Thoracic aorta (tissue), 2 donors: ENCODE results near the gene NT5C1A. TPM values are rescaled to one million over a fixed set of nuclear protein-coding genes. Genes with fewer than 3 reads are reported as not detected.
A peak's percentile ranks its signal among the peaks of the same experiment; 100 is the strongest.

Experiments
- ATAC-seq: fragments of 150-250 bp; one replicate; pipeline ENCODE4 v1.8.0; 2017; ENCODE audit warnings: low read depth; ENCODE audit not compliant: insufficient number of reproducible peaks, low FRiP score
- DNase-seq: peaks from one replicate; pipeline ENCODE4 v3.0.0-alpha.2; 2020; ENCODE audit warnings: low spot score
- H3K27ac ChIP-seq, 2 donors: fragments of 200-600 bp; sonication (generic); 1 replicate in 1 of 2; 2 replicates in 1 of 2; pipeline ENCODE4 v1.5.1; 2016; ENCODE audit warnings: mild to moderate bottlenecking in 2 of 2, moderate library complexity in 2 of 2
- H3K27me3 ChIP-seq: fragments of 200-600 bp; sonication (generic); replicated peaks from 2 replicates; pipeline ENCODE4 v1.6.0; 2016; ENCODE audit warnings: mild to moderate bottlenecking; ENCODE audit not compliant: insufficient read depth
- H3K36me3 ChIP-seq: fragments of 200-600 bp; sonication (generic); one replicate; pipeline ENCODE4 v1.5.1; 2016
- H3K4me1 ChIP-seq, 2 donors: fragments of 200-600 bp; sonication (generic); 1 replicate in 1 of 2; 2 replicates in 1 of 2; pipeline versions ENCODE4 v1.5.1 to v1.6.0; 2016; ENCODE audit warnings: low read depth in 2 of 2, mild to moderate bottlenecking in 1 of 2; ENCODE audit not compliant: control insufficient read depth in 1 of 2
- H3K4me3 ChIP-seq: fragments of 200-600 bp; sonication (generic); 2 replicates; pipeline ENCODE4 v1.5.1; 2016; ENCODE audit warnings: mild to moderate bottlenecking
- H3K9me3 ChIP-seq: fragments of 200-600 bp; sonication (generic); 2 replicates; pipeline ENCODE4 v1.5.1; 2016
- CTCF ChIP-seq: fragments of 200-600 bp; sonication (generic); IDR thresholded peaks from one replicate; pipeline ENCODE4 v1.5.1; 2019; ENCODE audit warnings: antibody characterized with exemption
- total RNA-seq, 2 donors: library from RNA; depleted of rRNA; stranded (reverse); fragments of >200 nt; gene quantifications; one replicate each; pipeline versions ENCODE4 v1.1.0 to v1.2.3, GENCODE V29; 2016

The NT5C1A gene
- total RNA-seq, 2 donors from 2014 or later = 2.8 TPM; not detected in 1

- no peaks in the 10 kb centered on the region for H3K27me3 ChIP-seq
- peaks cover 25% of the 10 kb centered on the region for H3K36me3 ChIP-seq
- peaks cover 38 to 77% of the 10 kb centered on the region in 2 donors for H3K4me1 ChIP-seq
- H3K9me3 ChIP-seq = no peaks in the 10 kb centered on the region
- H3K27ac ChIP-seq = peak overlapping the region; percentile 96 to 98
- TF ChIP-seq CTCF = no peak
- H3K4me3 ChIP-seq = peak overlapping the region; percentile 30
- ATAC-seq (peak; percentile 68), DNase-seq (peak; percentile 89)
Observed at GRCh38 chr1:39625462-39626273, 46.2 kb downstream of the NT5C1A start.

- Histone ChIP-seq H3K36me3 (peaks cover 19% of the 10 kb centered on the region), H3K9me3 (no peaks in the 10 kb centered on the region), H3K27ac (peak overlapping the region; percentile 95 to 96), H3K27me3 (no peaks in the 10 kb centered on the region), H3K4me3 (peak overlapping the region; percentile 5), H3K4me1 (peaks cover 38 to 78% of the 10 kb centered on the region in 2 donors)
- ATAC-seq (no peak), DNase-seq (no peak)
- no peak for TF ChIP-seq CTCF
Observed at GRCh38 chr1:39625009-39625408, 46.9 kb downstream of the NT5C1A start.

- TF ChIP-seq CTCF = no peak
- no peak overlapping the region for H3K4me3 ChIP-seq
- no peak for DNase-seq
- no peaks in the 10 kb centered on the region for H3K36me3 ChIP-seq
- H3K27ac ChIP-seq = peak overlapping the region; percentile 95 to 96
- no peaks in the 10 kb centered on the region for H3K27me3 ChIP-seq
- H3K4me1 ChIP-seq = peaks cover 38 to 70% of the 10 kb centered on the region in 2 donors
- H3K9me3 ChIP-seq = no peaks in the 10 kb centered on the region
- no peak for ATAC-seq
Observed at GRCh38 chr1:39623053-39623452, 48.9 kb downstream of the NT5C1A start.

- H3K4me1 ChIP-seq = peaks cover 38 to 70% of the 10 kb centered on the region in 2 donors
- peak overlapping the region in 1 of 2 donors; percentile 96 for H3K27ac ChIP-seq
- ATAC-seq (no peak), DNase-seq (no peak)
- no peaks in the 10 kb centered on the region for H3K27me3 ChIP-seq
- no peak overlapping the region for H3K4me3 ChIP-seq
- no peaks in the 10 kb centered on the region for H3K9me3 ChIP-seq
- TF ChIP-seq CTCF = no peak
- H3K36me3 ChIP-seq = no peaks in the 10 kb centered on the region
Observed at GRCh38 chr1:39622427-39622826, 49.5 kb downstream of the NT5C1A start.

GRCh38 chr1:39620659-39621165 lies 51.2 kb downstream of the NT5C1A start:
- Histone ChIP-seq H3K27ac (no peak overlapping the region), H3K36me3 (peaks cover 4% of the 10 kb centered on the region), H3K4me3 (no peak overlapping the region), H3K27me3 (no peaks in the 10 kb centered on the region), H3K4me1 (peaks cover 25 to 54% of the 10 kb centered on the region in 2 donors), H3K9me3 (no peaks in the 10 kb centered on the region)
- no peak for ATAC-seq
- no peak for DNase-seq
- TF ChIP-seq CTCF = no peak
